ENCODE results near the gene C17orf107.
"Not testable (repeated sequence)": the region's sequence is repeated elsewhere in the genome, so short reads cannot be mapped to it uniquely, and the experiment has no call there.

Gene C17orf107

DNA sequence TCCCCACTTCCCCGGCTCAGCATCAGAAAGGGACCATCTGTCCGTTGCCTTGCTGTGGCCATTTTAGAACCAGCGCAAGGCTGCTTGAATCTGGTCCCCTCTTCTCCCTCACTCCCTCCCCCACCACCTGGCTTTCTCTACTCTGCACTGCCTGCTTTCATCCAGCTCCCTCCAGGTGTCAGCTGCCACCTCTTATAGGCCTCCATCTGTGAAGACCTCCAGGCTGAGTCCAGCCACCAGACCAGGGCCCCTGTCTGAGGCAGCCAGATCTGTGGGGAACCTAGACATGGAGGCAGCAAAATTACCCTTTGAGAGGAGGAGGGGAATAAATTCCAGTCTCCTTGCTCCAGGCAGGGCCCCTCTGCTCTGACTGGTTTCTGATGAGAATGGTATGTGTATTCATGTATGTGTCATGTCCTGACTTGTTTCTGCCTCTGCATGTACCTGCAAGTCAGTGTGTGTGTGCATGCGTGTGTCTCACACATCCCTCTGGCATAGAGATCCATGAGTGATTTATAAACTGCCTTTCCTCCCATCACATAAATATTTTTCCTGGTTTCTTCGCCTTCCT is 45.1 kb upstream of the C17orf107 start:
- peak overlapping the region; percentile 65 for H3K56ac ChIP-seq (ENCODE audit: low read length)
- DNase-seq = peak; percentile 71

DNA sequence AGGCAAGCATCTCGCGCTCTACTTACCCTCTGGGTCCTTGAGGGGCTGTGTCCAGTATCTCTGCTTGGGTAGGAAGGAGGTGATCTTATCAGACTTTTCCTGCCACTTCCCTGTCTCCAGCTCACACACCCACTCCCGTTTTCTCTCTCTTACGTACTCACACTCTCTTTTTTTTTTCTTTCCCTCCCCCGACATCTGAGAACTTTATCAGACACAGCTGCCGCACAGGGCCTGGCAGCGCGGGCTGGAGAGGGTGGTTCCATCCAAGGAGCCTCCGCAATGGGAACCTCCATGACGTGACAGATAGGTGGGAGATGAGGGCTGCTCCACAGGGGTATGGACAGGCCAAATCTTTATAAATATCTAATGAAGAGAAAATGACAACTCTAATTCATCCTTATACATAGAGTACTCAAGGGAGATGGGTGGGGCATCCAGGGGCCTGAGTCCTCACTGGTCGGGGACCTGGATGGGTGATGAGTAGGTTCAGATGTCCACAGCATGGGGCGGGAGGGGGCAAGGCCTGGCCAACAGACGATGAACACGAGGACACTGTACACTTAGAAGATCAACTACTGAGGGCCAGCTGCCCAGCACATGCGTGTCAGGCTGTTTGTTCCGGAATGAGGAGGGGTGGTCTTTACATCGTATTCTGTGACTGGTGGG is 42.9 kb upstream of the C17orf107 start:
- Histone ChIP-seq H3K27me3 (ENCODE audit: insufficient read depth, low read length, poor library complexity) (no peaks in the 10 kb centered on the region), H3K18ac (ENCODE audit: low read length) (no peak overlapping the region), H3K4ac (ENCODE audit: low read depth, low read length) (no peak overlapping the region), H3K79me2 (ENCODE audit: control insufficient read depth, insufficient read depth, low read length) (no peaks in the 10 kb centered on the region), H3K27ac (ENCODE audit: low read depth, low read length) (no peak overlapping the region), H2BK15ac (replicated peaks; ENCODE audit: low read depth) (no peak overlapping the region), H3K23ac (ENCODE audit: low read length) (no peak overlapping the region), H4K5ac (ENCODE audit: low read length) (no peak overlapping the region), H2BK5ac (ENCODE audit: low read length) (no peak overlapping the region), H3K4me2 (ENCODE audit: low read length) (no peak overlapping the region), H3K56ac (ENCODE audit: low read length) (no peak overlapping the region), H3K36me3 (ENCODE audit: control insufficient read depth, insufficient read depth, low read length) (no peaks in the 10 kb centered on the region), H3K79me1 (ENCODE audit: low read length) (peaks cover under 1% of the 10 kb centered on the region), H3K4me3 (ENCODE audit: low read length) (no peak overlapping the region), H2AK5ac (ENCODE audit: low read length) (no peak overlapping the region), H2BK120ac (ENCODE audit: low read depth, low read length) (no peak overlapping the region), H4K8ac (ENCODE audit: low read depth, low read length) (no peak overlapping the region), H3K4me1 (ENCODE audit: control insufficient read depth, low read depth, low read length) (peaks cover 19% of the 10 kb centered on the region), H3K9ac (ENCODE audit: low read length) (no peak overlapping the region)
- WGBS (ENCODE audit: extremely low coverage, insufficient coverage, low lambda C conversion rate) = 100% methylated on average over 3 of the region's 17 CpGs
- no peak for DNase-seq

More for the DNA sequence above, 45.1 kb upstream of the C17orf107 start:
- no peaks in the 10 kb centered on the region for H3K27me3 ChIP-seq (ENCODE audit: insufficient read depth, low read length, poor library complexity)
- no peaks in the 10 kb centered on the region for H3K36me3 ChIP-seq (ENCODE audit: control insufficient read depth, insufficient read depth, low read length)
- no peak overlapping the region for H3K4ac ChIP-seq (ENCODE audit: low read depth, low read length)
- H2BK120ac ChIP-seq (ENCODE audit: low read depth, low read length) = no peak overlapping the region
- no peak overlapping the region for H4K5ac ChIP-seq (ENCODE audit: low read length)
- H4K8ac ChIP-seq (ENCODE audit: low read depth, low read length) = no peak overlapping the region
- H3K23ac ChIP-seq (ENCODE audit: low read length) = no peak overlapping the region
- H3K4me1 ChIP-seq (ENCODE audit: control insufficient read depth, low read depth, low read length) = peaks cover 23% of the 10 kb centered on the region
- H3K9ac ChIP-seq (ENCODE audit: low read length) = no peak overlapping the region
- H2AK5ac ChIP-seq (ENCODE audit: low read length) = no peak overlapping the region
- no peak overlapping the region for H3K27ac ChIP-seq (ENCODE audit: low read depth, low read length)
- H3K4me2 ChIP-seq (ENCODE audit: low read length) = no peak overlapping the region
- no peak overlapping the region for H3K4me3 ChIP-seq (ENCODE audit: low read length)
- no peak overlapping the region for H2BK5ac ChIP-seq (ENCODE audit: low read length)
- H3K79me1 ChIP-seq (ENCODE audit: low read length) = peaks cover 5% of the 10 kb centered on the region
- H3K79me2 ChIP-seq (ENCODE audit: control insufficient read depth, insufficient read depth, low read length) = no peaks in the 10 kb centered on the region
- no peak overlapping the region for H3K18ac ChIP-seq (ENCODE audit: low read length)
- no peak overlapping the region for H2BK15ac ChIP-seq (replicated peaks; ENCODE audit: low read depth)
- WGBS (ENCODE audit: extremely low coverage, insufficient coverage, low lambda C conversion rate) = no CpG with 5 or more reads among the region's 5 CpGs

DNA sequence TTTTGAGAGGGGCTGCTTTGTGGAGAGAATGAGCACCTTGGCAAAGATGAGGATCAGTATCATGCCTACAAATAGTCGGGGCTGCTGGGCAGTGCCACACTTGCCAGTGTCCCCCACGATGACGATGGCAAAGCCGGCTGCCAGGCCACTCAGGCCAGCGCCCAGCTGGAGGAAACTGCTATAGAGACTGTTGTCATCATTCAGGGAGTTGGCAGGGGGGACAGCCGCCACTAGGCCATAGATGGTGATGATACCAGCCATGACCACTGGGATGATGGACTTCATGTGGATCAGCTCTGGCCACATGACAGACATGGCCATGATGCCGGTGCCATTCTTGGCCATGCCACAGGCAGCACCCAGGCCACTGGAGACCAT is 42.4 kb upstream of the C17orf107 start:
- Histone ChIP-seq H2AK5ac (ENCODE audit: low read length) (no peak overlapping the region), H3K4me1 (ENCODE audit: control insufficient read depth, low read depth, low read length) (peaks cover 19% of the 10 kb centered on the region), H4K8ac (ENCODE audit: low read depth, low read length) (no peak overlapping the region), H2BK120ac (ENCODE audit: low read depth, low read length) (no peak overlapping the region), H3K4me3 (ENCODE audit: low read length) (no peak overlapping the region), H3K18ac (ENCODE audit: low read length) (no peak overlapping the region), H3K27me3 (ENCODE audit: insufficient read depth, low read length, poor library complexity) (no peaks in the 10 kb centered on the region), H3K4ac (ENCODE audit: low read depth, low read length) (no peak overlapping the region), H3K79me2 (ENCODE audit: control insufficient read depth, insufficient read depth, low read length) (no peaks in the 10 kb centered on the region), H3K56ac (ENCODE audit: low read length) (peak overlapping the region; percentile 2), H3K4me2 (ENCODE audit: low read length) (no peak overlapping the region), H2BK15ac (replicated peaks; ENCODE audit: low read depth) (no peak overlapping the region), H4K5ac (ENCODE audit: low read length) (no peak overlapping the region), H2BK5ac (ENCODE audit: low read length) (no peak overlapping the region), H3K79me1 (ENCODE audit: low read length) (no peaks in the 10 kb centered on the region), H3K36me3 (ENCODE audit: control insufficient read depth, insufficient read depth, low read length) (no peaks in the 10 kb centered on the region), H3K9ac (ENCODE audit: low read length) (no peak overlapping the region), H3K27ac (ENCODE audit: low read depth, low read length) (no peak overlapping the region), H3K23ac (ENCODE audit: low read length) (no peak overlapping the region)
- WGBS (ENCODE audit: extremely low coverage, insufficient coverage, low lambda C conversion rate) = no CpG with 5 or more reads among the region's 7 CpGs
- DNase-seq = no peak

DNA sequence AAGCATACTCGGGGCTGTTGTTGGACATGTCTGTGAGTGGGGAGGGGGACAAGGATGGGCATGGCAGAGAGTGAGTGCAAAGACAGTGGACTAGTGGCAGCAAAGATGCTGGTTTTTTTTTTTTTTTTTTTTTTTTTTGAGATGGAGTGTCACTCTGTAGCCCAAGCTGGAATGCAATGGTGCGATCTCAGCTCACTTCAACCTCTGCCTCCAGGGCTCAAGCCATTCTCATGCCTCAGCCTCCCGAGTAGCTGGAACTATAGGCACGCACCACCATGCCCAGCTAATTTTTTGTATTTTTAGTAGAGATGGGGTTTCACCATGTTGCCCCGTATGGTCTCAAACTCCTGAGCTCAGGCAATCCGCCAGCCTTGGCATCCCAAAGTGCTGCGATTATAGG is 42.0 kb upstream of the C17orf107 start:
- H3K4ac ChIP-seq (ENCODE audit: low read depth, low read length); H3K79me2 ChIP-seq (ENCODE audit: control insufficient read depth, insufficient read depth, low read length); H3K79me1 ChIP-seq (ENCODE audit: low read length); H3K36me3 ChIP-seq (ENCODE audit: control insufficient read depth, insufficient read depth, low read length); H2BK15ac ChIP-seq (replicated peaks; ENCODE audit: low read depth); H3K27me3 ChIP-seq (ENCODE audit: insufficient read depth, low read length, poor library complexity); H3K4me3 ChIP-seq (ENCODE audit: low read length); H4K8ac ChIP-seq (ENCODE audit: low read depth, low read length); H4K5ac ChIP-seq (ENCODE audit: low read length); H2BK120ac ChIP-seq (ENCODE audit: low read depth, low read length); H2AK5ac ChIP-seq (ENCODE audit: low read length); H2BK5ac ChIP-seq (ENCODE audit: low read length); H3K27ac ChIP-seq (ENCODE audit: low read depth, low read length); DNase-seq; H3K18ac ChIP-seq (ENCODE audit: low read length); H3K4me2 ChIP-seq (ENCODE audit: low read length); H3K9ac ChIP-seq (ENCODE audit: low read length); H3K23ac ChIP-seq (ENCODE audit: low read length): not testable (repeated sequence)
- Histone ChIP-seq H3K56ac (ENCODE audit: low read length) (peak overlapping the region; percentile 76), H3K4me1 (ENCODE audit: control insufficient read depth, low read depth, low read length) (peaks cover 19% of the 10 kb centered on the region)
- WGBS (ENCODE audit: extremely low coverage, insufficient coverage, low lambda C conversion rate) = no CpG with 5 or more reads among the region's 7 CpGs

DNA sequence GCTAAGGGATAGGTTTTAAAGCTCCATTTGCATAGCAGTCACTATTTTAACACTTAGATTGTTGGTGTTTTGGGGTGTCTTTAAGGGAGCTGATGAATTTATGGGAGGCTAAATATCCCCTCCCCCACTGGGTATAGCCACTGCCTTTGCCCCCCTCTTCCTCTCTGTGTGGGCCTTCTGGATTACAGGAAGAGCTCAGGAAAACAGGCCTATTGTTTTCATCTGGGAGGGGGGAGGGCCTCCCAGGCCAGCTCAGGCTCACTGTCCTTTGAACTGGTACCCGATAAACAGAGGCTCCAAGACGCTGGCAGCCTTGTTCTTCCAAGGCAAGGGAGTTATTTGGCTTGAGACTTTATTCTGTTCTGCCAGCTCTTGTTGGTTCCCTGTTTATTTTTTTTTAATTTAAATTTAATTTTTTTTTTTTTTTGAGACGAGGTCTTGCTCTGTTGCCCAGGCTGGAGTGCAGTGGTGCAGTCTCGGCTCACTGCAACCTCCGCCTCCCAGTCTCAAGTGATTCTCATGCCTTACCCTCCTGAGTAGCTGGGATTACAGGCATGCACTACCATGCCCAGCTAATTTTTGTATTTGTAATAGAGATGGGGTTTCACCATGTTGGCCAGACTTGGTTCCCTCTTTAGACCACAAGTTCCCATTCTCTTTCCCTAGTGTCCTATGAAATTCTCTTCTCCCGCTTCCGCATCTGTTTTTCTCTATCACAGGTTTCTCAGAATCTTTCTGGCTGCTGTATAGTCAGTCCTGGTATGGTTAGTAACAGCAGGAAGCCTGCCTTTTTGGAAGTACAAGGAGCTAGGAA is 41.1 kb upstream of the C17orf107 start:
- Histone ChIP-seq H3K4me2 (ENCODE audit: low read length) (no peak overlapping the region), H2BK120ac (ENCODE audit: low read depth, low read length) (no peak overlapping the region), H2BK15ac (replicated peaks; ENCODE audit: low read depth) (no peak overlapping the region), H3K4ac (ENCODE audit: low read depth, low read length) (no peak overlapping the region), H4K5ac (ENCODE audit: low read length) (no peak overlapping the region), H3K27me3 (ENCODE audit: insufficient read depth, low read length, poor library complexity) (no peaks in the 10 kb centered on the region), H3K9ac (ENCODE audit: low read length) (peak overlapping the region; percentile 50), H4K8ac (ENCODE audit: low read depth, low read length) (no peak overlapping the region), H3K23ac (ENCODE audit: low read length) (no peak overlapping the region), H2BK5ac (ENCODE audit: low read length) (no peak overlapping the region), H2AK5ac (ENCODE audit: low read length) (no peak overlapping the region), H3K18ac (ENCODE audit: low read length) (peak overlapping the region; percentile 43), H3K79me1 (ENCODE audit: low read length) (peaks cover 2% of the 10 kb centered on the region), H3K4me1 (ENCODE audit: control insufficient read depth, low read depth, low read length) (peaks cover 19% of the 10 kb centered on the region), H3K56ac (ENCODE audit: low read length) (no peak overlapping the region), H3K27ac (ENCODE audit: low read depth, low read length) (peak overlapping the region; percentile 49), H3K36me3 (ENCODE audit: control insufficient read depth, insufficient read depth, low read length) (no peaks in the 10 kb centered on the region), H3K79me2 (ENCODE audit: control insufficient read depth, insufficient read depth, low read length) (no peaks in the 10 kb centered on the region), H3K4me3 (ENCODE audit: low read length) (no peak overlapping the region)
- WGBS (ENCODE audit: extremely low coverage, insufficient coverage, low lambda C conversion rate) = no CpG with 5 or more reads among the region's 7 CpGs
- DNase-seq = peak; percentile 63

Data from mesendoderm (in vitro differentiated cells).